Breast epithelium (tissue), 3 donors: ENCODE measurements around the gene ADIG.

Experiments
- POLR2A ChIP-seq: fragments of 450-650 bp; IDR thresholded peaks from one replicate; pipeline ENCODE4 v1.6.1; 2016; ENCODE audit warnings: antibody characterized with exemption, mild to moderate bottlenecking, moderate library complexity
- TF ChIP-seq, protein P1 (sequence below), 3 donors: fragments of 450-650 bp; IDR thresholded peaks; one replicate each; pipeline ENCODE4 v1.5.1; 2016 to 2017; ENCODE audit warnings: antibody characterized with exemption in 3 of 3, mild to moderate bottlenecking in 3 of 3, moderate library complexity in 3 of 3

DNA sequence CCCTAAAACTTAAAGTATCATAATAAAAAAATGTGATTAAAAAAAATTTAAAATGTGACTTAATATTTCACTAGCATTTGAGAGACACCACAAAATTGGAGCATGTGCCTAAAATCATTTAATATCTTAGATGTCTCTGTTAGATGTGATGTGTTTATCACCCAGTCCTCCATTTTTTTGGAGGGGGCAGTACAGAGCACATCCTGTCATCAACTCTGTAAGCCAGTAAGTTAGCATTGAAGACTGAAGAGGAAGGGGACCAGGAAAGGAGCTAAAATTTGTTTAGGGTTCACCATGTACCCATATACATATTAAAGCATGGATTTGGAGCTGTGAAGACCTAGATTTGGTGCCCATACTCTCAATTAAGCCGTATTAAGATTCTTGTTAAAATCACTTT lies 30.7 kb upstream of the ADIG start:
- TF ChIP-seq POLR2A, result no peak
- TF ChIP-seq, protein P1, sequence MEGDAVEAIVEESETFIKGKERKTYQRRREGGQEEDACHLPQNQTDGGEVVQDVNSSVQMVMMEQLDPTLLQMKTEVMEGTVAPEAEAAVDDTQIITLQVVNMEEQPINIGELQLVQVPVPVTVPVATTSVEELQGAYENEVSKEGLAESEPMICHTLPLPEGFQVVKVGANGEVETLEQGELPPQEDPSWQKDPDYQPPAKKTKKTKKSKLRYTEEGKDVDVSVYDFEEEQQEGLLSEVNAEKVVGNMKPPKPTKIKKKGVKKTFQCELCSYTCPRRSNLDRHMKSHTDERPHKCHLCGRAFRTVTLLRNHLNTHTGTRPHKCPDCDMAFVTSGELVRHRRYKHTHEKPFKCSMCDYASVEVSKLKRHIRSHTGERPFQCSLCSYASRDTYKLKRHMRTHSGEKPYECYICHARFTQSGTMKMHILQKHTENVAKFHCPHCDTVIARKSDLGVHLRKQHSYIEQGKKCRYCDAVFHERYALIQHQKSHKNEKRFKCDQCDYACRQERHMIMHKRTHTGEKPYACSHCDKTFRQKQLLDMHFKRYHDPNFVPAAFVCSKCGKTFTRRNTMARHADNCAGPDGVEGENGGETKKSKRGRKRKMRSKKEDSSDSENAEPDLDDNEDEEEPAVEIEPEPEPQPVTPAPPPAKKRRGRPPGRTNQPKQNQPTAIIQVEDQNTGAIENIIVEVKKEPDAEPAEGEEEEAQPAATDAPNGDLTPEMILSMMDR (IDR thresholded peaks at IDR 0.05), result no peak
